ENCODE results near the gene USP20. TPM values are rescaled to one million over a fixed set of nuclear protein-coding genes. Genes with fewer than 3 reads are reported as not detected.

The USP20 gene
- total RNA-seq, 2 experiments from 2014 or later, result 80.4 to 80.9 TPM

DNA sequence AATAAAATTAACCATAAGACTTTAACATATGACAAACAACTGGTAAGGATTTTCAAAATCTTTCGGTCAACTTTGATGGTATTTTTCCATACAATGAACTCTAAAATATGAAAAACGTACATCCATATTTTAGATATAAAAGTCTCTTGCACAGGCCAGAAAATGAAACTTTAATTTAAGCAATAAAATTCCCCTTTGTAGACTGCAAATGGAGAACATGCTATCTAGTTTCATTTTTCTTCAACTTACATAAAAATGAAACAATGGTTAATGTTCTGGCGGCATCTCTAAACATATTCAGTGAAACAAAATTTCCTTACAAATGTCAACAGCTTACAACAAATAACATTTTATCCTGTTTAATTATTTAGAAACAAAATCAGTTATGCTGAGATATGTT, 84.0 kb downstream of the USP20 start:
- DNase-seq, result no peak
- Mint-ChIP-seq H3K36me3 (ENCODE audit: low read depth) (peaks cover 81% of the 10 kb centered on the region), H3K27me3 (no peaks in the 10 kb centered on the region), H3K9me3 (no peaks in the 10 kb centered on the region), H3K4me3 (no peak overlapping the region), H3K4me1 (ENCODE audit: low read depth) (peaks cover 30% of the 10 kb centered on the region), H3K27ac (peak overlapping the region; percentile 21)
- no peak for ATAC-seq (ENCODE audit: poor library complexity)
- ChIA-PET CTCF (interaction anchor here (0.6 to 1.2 kb wide), 4 partner anchors 22 to 43 kb away, joined by 3 read pairs; no protein-coding TSS in a partner anchor), POLR2A (interaction anchor here (0.6 to 1.6 kb wide), 5 partner anchors 19 to 79 kb away, joined by 3 to 4 read pairs (median 4); no protein-coding TSS in a partner anchor)
- peaks cover 64% of the 10 kb centered on the region for H3K36me3 ChIP-seq (ENCODE audit: insufficient read depth, low read length)
- intact Hi-C loops (cut with DNase I, micrococcal nuclease), result no loop called here
- TF ChIP-seq, protein P1, sequence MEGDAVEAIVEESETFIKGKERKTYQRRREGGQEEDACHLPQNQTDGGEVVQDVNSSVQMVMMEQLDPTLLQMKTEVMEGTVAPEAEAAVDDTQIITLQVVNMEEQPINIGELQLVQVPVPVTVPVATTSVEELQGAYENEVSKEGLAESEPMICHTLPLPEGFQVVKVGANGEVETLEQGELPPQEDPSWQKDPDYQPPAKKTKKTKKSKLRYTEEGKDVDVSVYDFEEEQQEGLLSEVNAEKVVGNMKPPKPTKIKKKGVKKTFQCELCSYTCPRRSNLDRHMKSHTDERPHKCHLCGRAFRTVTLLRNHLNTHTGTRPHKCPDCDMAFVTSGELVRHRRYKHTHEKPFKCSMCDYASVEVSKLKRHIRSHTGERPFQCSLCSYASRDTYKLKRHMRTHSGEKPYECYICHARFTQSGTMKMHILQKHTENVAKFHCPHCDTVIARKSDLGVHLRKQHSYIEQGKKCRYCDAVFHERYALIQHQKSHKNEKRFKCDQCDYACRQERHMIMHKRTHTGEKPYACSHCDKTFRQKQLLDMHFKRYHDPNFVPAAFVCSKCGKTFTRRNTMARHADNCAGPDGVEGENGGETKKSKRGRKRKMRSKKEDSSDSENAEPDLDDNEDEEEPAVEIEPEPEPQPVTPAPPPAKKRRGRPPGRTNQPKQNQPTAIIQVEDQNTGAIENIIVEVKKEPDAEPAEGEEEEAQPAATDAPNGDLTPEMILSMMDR (IDR thresholded peaks at IDR 0.05), result no peak
- no peaks in the 10 kb centered on the region for H3K27me3 ChIP-seq (ENCODE audit: control insufficient read depth in 1 of 2, insufficient read depth in 2 of 2, low read length in 2 of 2)
- no peak overlapping the region for H3K4me3 ChIP-seq (ENCODE audit: low read length)
- H3K27ac ChIP-seq (ENCODE audit: low read depth in 1 of 2, low read length in 2 of 2), result no peak overlapping the region
- no peaks in the 10 kb centered on the region for H3K4me1 ChIP-seq (ENCODE audit: insufficient read depth, low read length)
- H3K9me3 ChIP-seq (ENCODE audit: control insufficient read depth in 1 of 2, insufficient read depth in 1 of 2, low read length in 2 of 2), result no peaks in the 10 kb centered on the region

DNA sequence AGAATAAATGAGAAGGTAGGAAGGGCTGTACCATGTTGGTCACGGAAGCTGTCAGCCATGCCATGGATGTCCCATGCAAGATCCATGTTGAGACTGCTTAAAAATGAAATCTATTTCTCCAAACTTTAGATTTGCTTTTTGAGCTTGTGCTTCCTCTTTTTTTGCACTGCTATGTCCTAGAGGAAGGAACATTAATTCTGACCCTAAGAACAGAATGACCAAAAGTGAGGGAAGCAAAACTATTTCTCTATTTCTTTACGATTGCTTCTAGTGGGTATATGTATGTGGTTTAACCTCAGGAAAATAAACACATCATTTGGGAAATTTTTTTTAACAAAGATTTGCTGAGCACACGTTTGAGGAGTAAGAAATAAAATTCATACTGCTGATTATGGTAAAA, 84.6 kb downstream of the USP20 start:
- peaks cover 33% of the 10 kb centered on the region for H3K4me1 Mint-ChIP-seq (ENCODE audit: low read depth)
- DNase-seq (no peak), ATAC-seq (ENCODE audit: poor library complexity) (no peak)
- peaks cover 69% of the 10 kb centered on the region for H3K36me3 ChIP-seq (ENCODE audit: insufficient read depth, low read length)
- H3K27ac ChIP-seq (ENCODE audit: low read depth in 1 of 2, low read length in 2 of 2), result no peak overlapping the region
- H3K36me3 Mint-ChIP-seq (ENCODE audit: low read depth), result peaks cover 85% of the 10 kb centered on the region
- no peaks in the 10 kb centered on the region for H3K27me3 Mint-ChIP-seq
- no peaks in the 10 kb centered on the region for H3K4me1 ChIP-seq (ENCODE audit: insufficient read depth, low read length)
- intact Hi-C loops (cut with DNase I, micrococcal nuclease), result loop anchor here in 1 of 2 experiments (5.0 kb wide), 1 partner anchor 33 kb away; no protein-coding TSS in a partner anchor
- H3K4me3 Mint-ChIP-seq, result no peak overlapping the region
- ChIA-PET CTCF (interaction anchor here (0.6 to 1.2 kb wide), 3 partner anchors 22 to 42 kb away, joined by 3 read pairs; no protein-coding TSS in a partner anchor), POLR2A (interaction anchor here (0.6 to 1.6 kb wide), 3 partner anchors 18 to 28 kb away, joined by 3 to 4 read pairs (median 4); no protein-coding TSS in a partner anchor)
- TF ChIP-seq, protein P1 (IDR thresholded peaks at IDR 0.05), result no peak
- H3K9me3 Mint-ChIP-seq, result no peaks in the 10 kb centered on the region
- H3K27me3 ChIP-seq (ENCODE audit: control insufficient read depth in 1 of 2, insufficient read depth in 2 of 2, low read length in 2 of 2), result no peaks in the 10 kb centered on the region
- no peaks in the 10 kb centered on the region for H3K9me3 ChIP-seq (ENCODE audit: control insufficient read depth in 1 of 2, insufficient read depth in 1 of 2, low read length in 2 of 2)
- H3K27ac Mint-ChIP-seq, result peak overlapping the region; percentile 21
- H3K4me3 ChIP-seq (ENCODE audit: low read length), result no peak overlapping the region

DNA sequence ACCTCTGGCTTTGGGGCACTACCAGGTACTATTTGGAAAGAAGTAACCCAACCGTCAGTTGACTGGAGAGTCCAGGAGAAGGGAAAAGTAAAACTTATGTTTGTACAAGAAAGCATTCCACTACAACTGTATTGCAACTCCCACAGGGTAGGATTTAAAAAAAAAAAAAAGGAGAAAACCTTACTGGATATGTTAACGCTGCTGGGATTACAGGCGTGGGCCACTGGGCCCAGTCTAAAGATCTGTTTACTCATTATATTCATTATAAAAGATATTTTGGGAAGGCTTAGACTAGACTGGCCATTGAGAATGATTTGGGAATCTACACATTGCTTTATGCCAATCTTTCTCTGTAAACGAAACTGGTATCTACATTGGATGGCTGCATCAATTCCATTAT, 86.6 kb downstream of the USP20 start:
- H3K9me3 Mint-ChIP-seq, result no peaks in the 10 kb centered on the region
- H3K27me3 Mint-ChIP-seq, result no peaks in the 10 kb centered on the region
- Histone ChIP-seq H3K27me3 (ENCODE audit: control insufficient read depth in 1 of 2, insufficient read depth in 2 of 2, low read length in 2 of 2) (no peaks in the 10 kb centered on the region), H3K27ac (ENCODE audit: low read depth in 1 of 2, low read length in 2 of 2) (no peak overlapping the region), H3K36me3 (ENCODE audit: insufficient read depth, low read length) (peaks cover 78% of the 10 kb centered on the region), H3K4me1 (ENCODE audit: insufficient read depth, low read length) (no peaks in the 10 kb centered on the region), H3K9me3 (ENCODE audit: control insufficient read depth in 1 of 2, insufficient read depth in 1 of 2, low read length in 2 of 2) (no peaks in the 10 kb centered on the region), H3K4me3 (ENCODE audit: low read length) (no peak overlapping the region)
- H3K36me3 Mint-ChIP-seq (ENCODE audit: low read depth), result peaks cover 90% of the 10 kb centered on the region
- ChIA-PET POLR2A (no interaction called here), CTCF (no interaction called here)
- ATAC-seq (ENCODE audit: poor library complexity), result no peak
- TF ChIP-seq, protein P1 (IDR thresholded peaks at IDR 0.05), result no peak
- H3K4me3 Mint-ChIP-seq, result no peak overlapping the region
- DNase-seq, result no peak
- no peak overlapping the region for H3K27ac Mint-ChIP-seq
- intact Hi-C loops (cut with DNase I, micrococcal nuclease), result loop anchor here in 1 of 2 experiments (5.0 kb wide), 1 partner anchor 35 kb away; no protein-coding TSS in a partner anchor
- peaks cover 27% of the 10 kb centered on the region for H3K4me1 Mint-ChIP-seq (ENCODE audit: low read depth)
